Activated B cell treated with CpG ODN at 0.5 μM for 24 hours (primary cell): Measurements from ENCODE around the gene FXYD5. TPM values are rescaled to one million over a fixed set of nuclear protein-coding genes. Genes with fewer than 3 reads are reported as not detected.
A peak's percentile ranks its signal among the peaks of the same experiment; 100 is the strongest.

ENCODE experiments used
- ATAC-seq: fragments of 200-7000 bp; cut with Tn5 transposase; one replicate; pipeline ENCODE4 v1.10.0; 2021; ENCODE audit warnings: low read depth, mild to moderate bottlenecking, moderate library complexity
- CTCF ChIA-PET: fragments of 350-600 bp; sonication (Branson Sonifier 250); formaldehyde crosslinking; loops from one replicate; lab custom pipeline; 2021; ENCODE audit warnings: antibody characterized with exemption; lab: Charles Lee
- POLR2A ChIA-PET: fragments of 350-600 bp; sonication (Branson Sonifier 250); formaldehyde crosslinking; loops from one replicate; lab custom pipeline; 2021; ENCODE audit warnings: antibody characterized with exemption; lab: Charles Lee
- DNase-seq: peaks from one replicate; pipeline ENCODE4 v3.0.0; 2022
- H3K27ac Mint-ChIP-seq: one replicate; pipeline ENCODE4 v1.8.0; 2020; ENCODE audit warnings: mixed read lengths
- H3K27me3 Mint-ChIP-seq: one replicate; pipeline ENCODE4 v1.8.0; 2021; ENCODE audit warnings: mixed read lengths
- H3K36me3 Mint-ChIP-seq: one replicate; pipeline ENCODE4 v1.8.0; 2021; ENCODE audit warnings: low read depth, mixed read lengths
- H3K4me1 Mint-ChIP-seq: one replicate; pipeline ENCODE4 v1.8.0; 2021; ENCODE audit warnings: mixed read lengths
- H3K4me3 Mint-ChIP-seq: one replicate; pipeline ENCODE4 v1.8.0; 2020; ENCODE audit warnings: mild to moderate bottlenecking, mixed read lengths
- H3K9me3 Mint-ChIP-seq: one replicate; pipeline ENCODE4 v1.8.0; 2020; ENCODE audit warnings: mixed read lengths
- CTCF ChIP-seq: fragments of 200-600 bp; IDR thresholded peaks from one replicate; pipeline ENCODE4 v1.8.0; 2022; ENCODE audit warnings: antibody characterized with exemption, mild to moderate bottlenecking
- intact Hi-C: fragments of 100-400 bp; cut with micrococcal nuclease; formaldehyde crosslinking; loops from one replicate; pipeline ENCODE4 v1.15.1; 2024
- total RNA-seq: library from RNA; stranded (reverse); gene quantifications from 2 replicates; pipeline ENCODE4 v1.2.3, GENCODE V29; 2022

Gene FXYD5
- total RNA-seq, 1 donor from 2014 or later = 125 TPM

- Mint-ChIP-seq H3K27me3 (no peaks in the 10 kb centered on the region), H3K36me3 (no peaks in the 10 kb centered on the region), H3K9me3 (peaks cover 3% of the 10 kb centered on the region), H3K4me3 (peak overlapping the region; percentile 64), H3K4me1 (peaks cover 93% of the 10 kb centered on the region), H3K27ac (peak overlapping the region; percentile 98)
- CTCF ChIA-PET = interaction anchor here (0.8 to 1.8 kb wide), 6 partner anchors 11 to 70 kb away, joined by 3 to 5 read pairs (median 3); partner anchors contain the start of gene FXYD7
- no peak for TF ChIP-seq CTCF
- ATAC-seq = peak; percentile 22
- POLR2A ChIA-PET = interaction anchor here (0.6 to 6.8 kb wide), 18 partner anchors 8 to 534 kb away, joined by 3 to 63 read pairs (median 4); partner anchors contain the start of genes FFAR1, FXYD5, FXYD7 and PSENEN
- DNase-seq = no peak
- intact Hi-C loops = loop anchor here (5.0 kb wide), 2 partner anchors 251 to 691 kb away; partner anchors contain the start of genes HCST and NFKBID
These were observed 57.2 kb downstream of the FXYD5 start for GRCh38 chr19:35211545-35212230.

- DNase-seq = no peak
- CTCF ChIA-PET = interaction anchor here (0.8 to 1.5 kb wide), 5 partner anchors 11 to 69 kb away, joined by 3 to 4 read pairs (median 3); partner anchors contain the start of gene FXYD7
- peaks cover 90% of the 10 kb centered on the region for H3K4me1 Mint-ChIP-seq
- H3K4me3 Mint-ChIP-seq = peak overlapping the region; percentile 64
- no peak for TF ChIP-seq CTCF
- no peak for ATAC-seq
- peak overlapping the region; percentile 98 for H3K27ac Mint-ChIP-seq
- H3K9me3 Mint-ChIP-seq = peaks cover 3% of the 10 kb centered on the region
- POLR2A ChIA-PET = interaction anchor here (0.8 to 6.8 kb wide), 13 partner anchors 9 to 533 kb away, joined by 3 to 63 read pairs (median 4); partner anchors contain the start of genes FXYD5, FXYD7, PSENEN and U2AF1L4
- H3K36me3 Mint-ChIP-seq = no peaks in the 10 kb centered on the region
- intact Hi-C loops = loop anchor here (5.0 kb wide), 2 partner anchors 250 to 690 kb away; partner anchors contain the start of genes HCST and NFKBID
- no peaks in the 10 kb centered on the region for H3K27me3 Mint-ChIP-seq
These were observed 57.7 kb downstream of the FXYD5 start for GRCh38 chr19:35212241-35212640.

GRCh38 chr19:35213663-35214632 lies 59.4 kb downstream of the FXYD5 start:
- peak overlapping the region; percentile 98 for H3K27ac Mint-ChIP-seq
- ChIA-PET CTCF (interaction anchor here (0.9 to 1.7 kb wide), 2 partner anchors 8 to 14 kb away, joined by 3 to 5 read pairs; no protein-coding TSS in a partner anchor), POLR2A (interaction anchor here (0.5 to 6.8 kb wide), 21 partner anchors 8 to 248 kb away, joined by 3 to 63 read pairs (median 4); partner anchors contain the start of genes FFAR1 and FXYD5)
- ATAC-seq (peak; percentile 75), DNase-seq (peak; percentile 74)
- H3K9me3 Mint-ChIP-seq = no peaks in the 10 kb centered on the region
- no peak for TF ChIP-seq CTCF
- H3K27me3 Mint-ChIP-seq = no peaks in the 10 kb centered on the region
- H3K36me3 Mint-ChIP-seq = no peaks in the 10 kb centered on the region
- intact Hi-C loops = loop anchor here (1.0 to 5.0 kb wide), 9 partner anchors 8 to 688 kb away; partner anchors contain the start of genes FFAR1, FXYD5, HCST and NFKBID
- peak overlapping the region; percentile 65 for H3K4me3 Mint-ChIP-seq
- H3K4me1 Mint-ChIP-seq = peaks cover 79% of the 10 kb centered on the region

- Mint-ChIP-seq H3K36me3 (no peaks in the 10 kb centered on the region), H3K4me1 (peaks cover 71% of the 10 kb centered on the region), H3K4me3 (no peak overlapping the region), H3K27ac (peak overlapping the region; percentile 98), H3K9me3 (no peaks in the 10 kb centered on the region), H3K27me3 (no peaks in the 10 kb centered on the region)
- no peak for DNase-seq
- intact Hi-C loops = loop anchor here (1.0 to 5.0 kb wide), 9 partner anchors 9 to 687 kb away; partner anchors contain the start of genes FFAR1, FXYD5, HCST and NFKBID
- ChIA-PET CTCF (interaction anchor here (1.1 to 3.1 kb wide), 5 partner anchors 9 to 148 kb away, joined by 3 to 27 read pairs (median 5); partner anchors contain the start of genes FXYD3 and FXYD7), POLR2A (interaction anchor here (0.6 to 6.8 kb wide), 14 partner anchors 9 to 247 kb away, joined by 3 to 63 read pairs (median 6); partner anchors contain the start of genes FFAR1 and FXYD5)
- no peak for ATAC-seq
- no peak for TF ChIP-seq CTCF
These were observed 60.4 kb downstream of the FXYD5 start for GRCh38 chr19:35214766-35215422.
